Smooth muscle cell (in vitro differentiated cells): ENCODE measurements around the gene SCAMP2. TPM values are rescaled to one million over a fixed set of nuclear protein-coding genes. Genes with fewer than 3 reads are reported as not detected.
"Not testable (repeated sequence)": the region's sequence is repeated elsewhere in the genome, so short reads cannot be mapped to it uniquely, and the experiment has no call there.

Experiments
- DNase-seq: peaks from one replicate; lab custom pipeline; 2025; ENCODE audit not compliant: unreplicated experiment; lab: John Stamatoyannopoulos, UW
- H2AFZ ChIP-seq: fragments of 200-600 bp; sonication (generic); 2 replicates; pipeline ENCODE4 v1.6.0; 2016; ENCODE audit warnings: antibody characterized with exemption, low read depth, mild to moderate bottlenecking
- H3F3A ChIP-seq: fragments of 200-600 bp; sonication (generic); 2 replicates; pipeline ENCODE4 v1.6.0; 2017; ENCODE audit warnings: antibody characterized with exemption, low read depth
- H3K27ac ChIP-seq: fragments of 200-600 bp; sonication (generic); 2 replicates; pipeline ENCODE4 v1.5.1; 2016; ENCODE audit warnings: low read depth, mild to moderate bottlenecking
- H3K27me3 ChIP-seq: fragments of 200-600 bp; sonication (generic); 2 replicates; pipeline ENCODE4 v1.6.1; 2016; ENCODE audit warnings: low read depth, mild to moderate bottlenecking
- H3K36me3 ChIP-seq: fragments of 200-600 bp; sonication (generic); 2 replicates; pipeline ENCODE4 v1.5.1; 2016; ENCODE audit warnings: low read depth
- H3K4me1 ChIP-seq: fragments of 200-600 bp; sonication (generic); 2 replicates; pipeline ENCODE4 v1.5.1; 2016; ENCODE audit warnings: low read depth
- H3K4me2 ChIP-seq: fragments of 200-600 bp; sonication (generic); 2 replicates; pipeline ENCODE4 v1.6.0; 2016; ENCODE audit warnings: mild to moderate bottlenecking
- H3K4me3 ChIP-seq: fragments of 200-600 bp; sonication (generic); 2 replicates; pipeline ENCODE4 v1.5.1; 2016; ENCODE audit warnings: mild to moderate bottlenecking
- H3K79me2 ChIP-seq: fragments of 200-600 bp; sonication (generic); 2 replicates; pipeline ENCODE4 v1.6.0; 2016; ENCODE audit warnings: low read depth, mild to moderate bottlenecking
- H3K9ac ChIP-seq: fragments of 200-600 bp; sonication (generic); 2 replicates; pipeline ENCODE4 v1.6.0; 2016; ENCODE audit warnings: low read depth
- H3K9me3 ChIP-seq: fragments of 200-600 bp; sonication (generic); replicated peaks from 2 replicates; pipeline ENCODE4 v1.5.1; 2016; ENCODE audit warnings: low read depth
- H4K20me1 ChIP-seq: fragments of 200-600 bp; sonication (generic); 2 replicates; pipeline ENCODE4 v1.6.0; 2016; ENCODE audit warnings: low read depth
- CTCF ChIP-seq: fragments of 200-600 bp; sonication (generic); IDR thresholded peaks from 2 replicates; pipeline ENCODE4 v1.5.1; 2017; ENCODE audit warnings: borderline replicate concordance, mild to moderate bottlenecking, antibody characterized with exemption; ENCODE audit not compliant: insufficient read depth, poor library complexity, severe bottlenecking
- WGBS: methylation state at CpG from one replicate; pipeline ENCODE4 v1.1.7; 2016; ENCODE audit warnings: low lambda C conversion rate; 5-methylcytosine and 5-hydroxymethylcytosine counted together
- polyA plus RNA-seq: library from polyadenylated mRNA; unstranded; fragments of >200 nt; fragmentation: Nextera tagmentation; extraction: Ambion mirVana; gene quantifications from 2 replicates; pipeline ENCODE4 v1.2.1, GENCODE V29; 2016
- total RNA-seq: library from RNA; depleted of rRNA; stranded (reverse); fragments of >200 nt; gene quantifications from 2 replicates; pipeline ENCODE4 v1.2.3, GENCODE V29; 2014

The SCAMP2 gene
- total and polyA plus RNA-seq, 2 experiments from 2014 or later, result 55.5 to 80.3 TPM

DNA sequence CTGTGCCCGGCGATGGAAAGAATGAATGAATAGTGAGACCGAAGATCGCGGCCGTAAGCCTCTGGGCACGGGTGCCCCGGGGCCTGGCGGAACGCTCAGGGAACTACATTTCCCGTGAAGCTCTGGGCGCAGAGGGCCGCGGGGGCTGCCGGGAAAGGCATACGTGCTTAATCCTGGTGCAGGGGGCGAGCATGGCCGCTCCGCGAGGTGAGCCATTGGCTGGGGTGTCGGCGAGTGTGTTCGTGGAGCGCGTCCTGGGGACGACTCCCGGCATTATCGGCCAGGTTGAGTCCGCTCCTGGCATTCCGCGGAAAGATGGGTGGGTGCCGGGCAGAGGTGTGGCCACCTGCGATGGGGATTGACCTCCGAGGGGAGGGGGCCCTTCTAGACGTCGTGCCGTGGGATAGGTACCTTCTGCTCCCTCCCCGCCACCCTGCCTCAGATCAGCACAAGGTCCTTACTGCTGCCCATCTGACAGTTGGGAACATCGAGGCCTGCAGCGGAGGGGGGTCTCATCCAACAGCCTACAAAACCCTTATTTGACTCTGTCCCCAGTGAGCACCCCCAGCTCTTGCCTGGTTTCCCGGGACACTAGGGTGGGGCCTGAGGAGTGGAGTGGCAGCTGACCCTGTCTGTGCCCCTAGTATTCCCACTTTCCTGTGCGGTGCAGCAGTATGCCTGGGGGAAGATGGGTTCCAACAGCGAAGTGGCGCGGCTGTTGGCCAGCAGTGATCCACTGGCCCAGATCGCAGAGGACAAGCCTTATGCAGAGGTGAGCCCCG is 16.9 kb upstream of the SCAMP2 start, which contains the start of gene MPI:
Gene MPI, plus strand, starts transcription at position 160 of the 782 bp plus-strand sequence. Its CDS starts 32 bp downstream, at position 192.
- Histone ChIP-seq H3K4me2 (peak within 1 kb of the TSS; percentile 89), H3K9me3 (no peaks in the 10 kb centered on the region), H3K4me1 (peaks cover 10% of the 10 kb centered on the region), H3K27me3 (no peaks in the 10 kb centered on the region), H2AFZ (peak within 1 kb of the TSS; percentile 88), H4K20me1 (no peaks in the 10 kb centered on the region), H3F3A (peaks cover 4% of the 10 kb centered on the region), H3K36me3 (no peaks in the 10 kb centered on the region), H3K79me2 (peaks cover 5% of the 10 kb centered on the region), H3K9ac (peak within 1 kb of the TSS; percentile 84), H3K4me3 (peak within 1 kb of the TSS; percentile 85), H3K27ac (peak within 1 kb of the TSS; percentile 29)
- TF ChIP-seq CTCF, result no peak
- 2% methylated on average over 43 of the region's 47 CpGs for WGBS
- peak; percentile 57 for DNase-seq

- H3K27ac ChIP-seq, result peak overlapping the region; percentile 14
Observed at GRCh38 chr15:74889390-74889882, 16.3 kb upstream of the SCAMP2 start.

DNA sequence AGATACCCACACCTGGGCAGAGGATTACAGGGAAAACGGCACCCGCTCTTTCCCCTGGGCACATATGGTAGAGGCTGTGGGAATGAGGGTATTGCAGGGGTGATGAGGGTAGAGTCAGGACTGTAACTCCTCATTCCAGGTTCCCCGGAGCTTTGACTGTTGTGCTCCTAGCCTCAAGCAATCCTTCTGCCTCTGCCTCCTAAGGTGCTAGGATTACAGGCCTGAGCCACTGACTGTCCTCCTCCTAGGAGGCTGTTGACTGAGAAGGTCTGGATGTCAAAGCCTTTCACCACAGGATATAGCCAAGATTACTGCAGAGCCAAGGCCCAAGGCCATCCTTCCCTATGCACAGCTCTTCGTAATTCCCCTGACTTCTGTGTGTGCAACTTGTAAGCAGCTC is 15.6 kb upstream of the SCAMP2 start:
- H2AFZ ChIP-seq, result no peak overlapping the region
- 88% methylated on average over 4 of the region's 4 CpGs for WGBS

More at GRCh38 chr15:74889390-74889882, 16.3 kb upstream of the SCAMP2 start:
- no peaks in the 10 kb centered on the region for H3K9me3 ChIP-seq
- peak overlapping the region; percentile 85 for H3K4me3 ChIP-seq
- H3K79me2 ChIP-seq, result peaks cover 5% of the 10 kb centered on the region
- peak; percentile 36 for DNase-seq
- 13% methylated on average over 8 of the region's 8 CpGs for WGBS
- H3K36me3 ChIP-seq, result no peaks in the 10 kb centered on the region
- peaks cover 4% of the 10 kb centered on the region for H3F3A ChIP-seq
- TF ChIP-seq CTCF, result no peak
- peaks cover 10% of the 10 kb centered on the region for H3K4me1 ChIP-seq
- H3K4me2 ChIP-seq, result peak overlapping the region; percentile 89
- no peaks in the 10 kb centered on the region for H4K20me1 ChIP-seq
- H3K27me3 ChIP-seq, result no peaks in the 10 kb centered on the region
- H3K9ac ChIP-seq, result no peak overlapping the region
- H2AFZ ChIP-seq, result peak overlapping the region; percentile 88

DNA sequence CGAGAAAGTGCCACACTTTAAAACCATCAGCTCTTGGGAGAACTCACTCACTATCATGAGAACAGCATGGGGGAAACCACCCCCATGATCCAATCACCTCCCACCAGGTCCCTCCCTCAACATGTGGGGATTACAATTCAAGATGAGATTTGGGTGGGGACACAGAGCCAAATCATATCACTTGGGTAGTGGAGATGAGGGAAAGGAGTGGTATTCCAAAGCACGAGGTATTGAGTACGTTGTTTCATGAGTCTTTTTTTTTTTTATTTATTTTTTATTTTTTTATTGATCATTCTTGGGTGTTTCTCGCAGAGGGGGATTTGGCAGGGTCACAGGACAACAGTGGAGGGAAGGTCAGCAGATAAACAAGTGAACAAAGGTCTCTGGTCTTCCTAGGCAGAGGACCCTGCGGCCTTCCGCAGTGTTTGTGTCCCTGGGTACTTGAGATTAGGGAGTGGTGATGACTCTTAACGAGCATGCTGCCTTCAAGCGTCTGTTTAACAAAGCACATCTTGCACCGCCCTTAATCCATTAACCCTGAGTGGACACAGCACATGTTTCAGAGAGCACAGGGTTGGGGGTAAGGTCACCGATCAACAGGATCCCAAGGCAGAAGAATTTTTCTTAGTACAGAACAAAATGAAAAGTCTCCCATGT is 14.5 kb upstream of the SCAMP2 start:
- 71% methylated on average over 10 of the region's 10 CpGs for WGBS
- not testable (repeated sequence) for H2AFZ ChIP-seq, H3K4me3 ChIP-seq, H3K79me2 ChIP-seq, H4K20me1 ChIP-seq, H3K27ac ChIP-seq, H3K27me3 ChIP-seq, H3K36me3 ChIP-seq, H3K9ac ChIP-seq, H3F3A ChIP-seq, H3K9me3 ChIP-seq, H3K4me2 ChIP-seq, DNase-seq, H3K4me1 ChIP-seq

More for the DNA sequence above, 15.6 kb upstream of the SCAMP2 start:
- no peak for TF ChIP-seq CTCF
- Histone ChIP-seq H3K4me1 (peaks cover 10% of the 10 kb centered on the region), H3K27me3 (no peaks in the 10 kb centered on the region), H3K36me3 (no peaks in the 10 kb centered on the region), H3K79me2 (peaks cover 5% of the 10 kb centered on the region), H3K9me3 (no peaks in the 10 kb centered on the region), H3K4me3 (no peak overlapping the region), H3F3A (peaks cover 4% of the 10 kb centered on the region), H3K9ac (no peak overlapping the region), H3K27ac (peak overlapping the region; percentile 29), H3K4me2 (peak overlapping the region; percentile 89), H4K20me1 (no peaks in the 10 kb centered on the region)
- no peak for DNase-seq
